NOMO-1 treated with DMSO at 0.1 percent for 48 hours (cell line): ENCODE results near the gene SAMD11.
A peak's percentile ranks its signal among the peaks of the same experiment; 100 is the strongest.

Experiments used
- DNase-seq: peaks from one replicate; lab custom pipeline; 2025; ENCODE audit not compliant: unreplicated experiment; lab: John Stamatoyannopoulos, UW

Gene SAMD11

DNA sequence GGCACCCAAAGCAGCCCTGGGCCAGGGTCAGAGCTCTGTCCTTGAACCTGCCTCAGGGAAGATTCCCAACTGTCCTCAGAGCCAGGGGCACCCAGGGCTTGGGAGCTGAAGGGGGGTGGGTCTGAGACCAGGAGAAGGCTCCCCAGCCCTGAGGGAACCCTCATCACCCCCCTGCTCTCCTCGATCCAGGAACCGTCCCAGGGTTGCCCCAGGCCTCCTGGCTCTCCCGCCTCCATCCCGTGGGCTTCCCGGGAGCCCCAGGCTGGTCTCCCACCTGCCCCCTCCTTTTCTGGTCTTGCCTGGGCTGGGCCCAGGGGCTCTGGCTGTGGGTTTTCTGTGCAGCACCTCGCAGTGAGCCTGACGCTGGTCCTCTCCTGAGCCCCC lies 6.7 kb upstream of the SAMD11 start:
- DNase-seq = no peak

DNA sequence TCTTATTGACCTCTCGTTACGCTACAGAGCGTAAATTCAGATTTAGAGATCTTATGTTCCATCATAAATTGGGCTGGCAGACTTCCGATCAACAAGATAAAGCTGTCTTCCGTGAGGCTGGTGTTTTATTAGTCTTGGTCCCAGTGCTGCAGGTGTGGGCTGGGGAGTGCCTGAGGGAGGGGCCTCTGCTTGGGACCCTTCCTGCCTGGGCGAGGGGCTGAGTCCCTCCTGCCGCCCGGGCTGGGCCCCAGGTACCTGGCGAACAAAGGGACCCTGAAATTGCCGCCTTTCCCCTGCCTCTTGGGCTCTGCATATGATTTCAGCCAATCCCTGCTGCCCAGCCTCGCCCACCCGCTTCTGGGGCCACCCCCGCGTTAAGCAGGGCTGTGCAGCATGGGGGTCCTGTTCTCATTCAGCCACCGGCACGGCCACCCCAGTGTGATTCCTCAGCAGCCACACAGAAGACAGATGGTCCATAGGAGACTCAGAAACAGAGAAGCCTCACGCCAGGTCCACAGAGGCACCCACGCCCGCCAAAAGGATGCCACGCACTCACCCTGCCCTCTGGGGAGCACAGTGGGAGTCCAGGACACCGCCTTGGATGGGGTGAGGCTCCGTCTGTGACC lies 6.1 kb upstream of the SAMD11 start:
- no peak for DNase-seq

DNA sequence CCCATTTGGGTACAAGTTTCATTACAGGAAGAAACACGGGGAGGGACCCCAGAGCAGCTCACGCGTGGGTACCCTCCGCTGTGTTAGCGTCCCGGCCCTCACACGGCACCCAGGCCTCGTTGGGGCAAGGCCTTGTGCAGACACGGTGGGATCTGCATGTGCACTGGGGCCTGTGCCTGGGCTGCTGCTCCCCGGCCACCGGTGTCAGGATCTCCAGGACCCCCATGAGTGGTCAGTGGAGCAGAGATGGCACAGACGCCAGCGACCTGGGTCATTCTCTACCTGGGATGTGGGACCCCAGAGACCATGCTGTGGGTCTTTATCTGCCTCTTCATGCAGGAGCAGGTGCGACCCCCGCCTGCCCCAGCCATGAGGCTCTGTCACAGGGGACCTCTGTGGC lies 5.4 kb upstream of the SAMD11 start:
- DNase-seq = no peak

DNA sequence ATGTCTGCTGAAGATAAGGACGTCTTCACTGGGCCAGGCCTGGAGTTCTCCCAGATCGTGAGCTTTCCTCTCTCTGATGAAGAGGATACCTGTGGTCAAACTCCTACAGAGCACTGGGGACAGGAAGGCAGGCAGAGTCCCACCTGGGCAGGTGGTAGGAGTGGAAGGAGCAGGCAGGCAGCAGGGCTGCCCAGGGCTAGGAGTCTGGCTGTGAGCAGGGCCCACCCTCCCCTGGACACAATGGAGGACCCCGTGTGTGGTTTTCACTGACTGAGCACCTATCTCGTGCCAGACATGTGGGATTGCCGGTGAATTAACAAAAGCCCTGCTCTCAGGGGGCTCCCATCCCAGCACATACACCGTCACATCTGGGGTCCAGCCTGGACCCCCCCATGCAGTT lies 4.9 kb upstream of the SAMD11 start:
- no peak for DNase-seq

DNA sequence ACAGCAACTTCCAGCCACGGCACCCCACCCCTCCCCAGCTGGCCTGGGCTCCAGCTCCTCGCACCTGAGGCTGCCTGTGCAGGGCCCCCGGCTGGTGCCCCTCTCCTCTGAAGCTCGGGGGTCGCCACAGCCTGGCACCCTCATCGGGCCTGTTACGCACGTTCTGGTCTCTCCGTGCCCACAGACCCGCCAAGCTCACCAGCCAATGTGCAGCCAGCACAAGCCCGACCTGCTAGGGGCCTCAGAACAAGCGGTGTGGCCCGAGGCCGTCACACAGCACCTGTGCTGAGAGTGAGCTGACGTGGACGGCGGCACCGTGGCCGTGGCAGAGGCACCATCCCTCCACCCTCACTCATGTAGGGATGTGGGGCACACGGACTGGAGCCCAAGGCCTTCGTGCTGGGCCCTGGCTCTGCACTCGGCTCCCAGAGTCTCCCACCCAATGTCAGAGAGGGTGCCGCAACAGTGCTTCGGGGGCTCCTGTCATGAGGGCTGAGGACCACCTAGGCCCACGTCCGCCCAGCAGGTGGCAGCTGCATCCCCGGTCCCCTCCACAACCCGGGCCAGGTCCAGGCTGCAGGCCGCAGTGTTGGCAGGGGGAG lies 4.4 kb upstream of the SAMD11 start:
- no peak for DNase-seq

DNA sequence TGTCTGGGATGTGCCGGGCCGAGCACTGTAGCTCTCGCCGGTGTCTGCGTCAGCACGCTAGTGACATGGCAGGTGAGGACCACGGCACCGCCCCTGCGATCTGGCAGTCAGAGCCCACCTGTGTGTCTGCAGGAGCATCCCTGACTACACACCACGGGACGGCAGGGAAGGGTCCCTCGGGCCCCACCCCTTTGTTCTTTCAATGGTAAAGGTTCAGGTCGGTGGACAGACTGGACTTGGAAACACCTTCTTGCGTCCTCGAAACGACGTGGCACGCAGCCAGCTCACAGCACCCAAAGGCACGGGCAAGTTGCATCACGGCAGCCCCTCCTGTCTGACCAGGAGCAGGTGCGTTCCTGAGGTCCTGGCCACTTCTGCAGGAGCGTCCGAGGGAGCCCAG lies 3.7 kb upstream of the SAMD11 start:
- no peak for DNase-seq

DNA sequence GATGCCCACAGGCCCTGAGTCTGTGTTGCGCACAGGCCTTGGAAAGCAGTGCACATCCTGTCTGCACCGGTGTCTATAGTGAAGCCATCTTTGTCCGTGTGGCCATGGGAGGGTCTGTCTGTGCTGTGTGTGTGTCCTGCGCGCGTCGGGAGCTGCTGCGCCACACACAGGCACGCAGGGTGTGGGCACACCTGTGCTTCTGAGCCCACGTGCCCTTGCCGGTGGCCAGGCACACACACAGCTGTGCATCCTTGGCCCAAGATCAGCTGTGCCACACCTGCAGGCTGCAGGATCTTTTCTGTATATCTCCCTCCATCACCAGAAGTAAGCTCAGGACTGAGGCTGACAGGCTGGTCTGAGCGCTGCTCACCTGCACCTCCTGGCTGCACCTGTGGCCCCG lies 3.2 kb upstream of the SAMD11 start:
- DNase-seq = no peak

DNA sequence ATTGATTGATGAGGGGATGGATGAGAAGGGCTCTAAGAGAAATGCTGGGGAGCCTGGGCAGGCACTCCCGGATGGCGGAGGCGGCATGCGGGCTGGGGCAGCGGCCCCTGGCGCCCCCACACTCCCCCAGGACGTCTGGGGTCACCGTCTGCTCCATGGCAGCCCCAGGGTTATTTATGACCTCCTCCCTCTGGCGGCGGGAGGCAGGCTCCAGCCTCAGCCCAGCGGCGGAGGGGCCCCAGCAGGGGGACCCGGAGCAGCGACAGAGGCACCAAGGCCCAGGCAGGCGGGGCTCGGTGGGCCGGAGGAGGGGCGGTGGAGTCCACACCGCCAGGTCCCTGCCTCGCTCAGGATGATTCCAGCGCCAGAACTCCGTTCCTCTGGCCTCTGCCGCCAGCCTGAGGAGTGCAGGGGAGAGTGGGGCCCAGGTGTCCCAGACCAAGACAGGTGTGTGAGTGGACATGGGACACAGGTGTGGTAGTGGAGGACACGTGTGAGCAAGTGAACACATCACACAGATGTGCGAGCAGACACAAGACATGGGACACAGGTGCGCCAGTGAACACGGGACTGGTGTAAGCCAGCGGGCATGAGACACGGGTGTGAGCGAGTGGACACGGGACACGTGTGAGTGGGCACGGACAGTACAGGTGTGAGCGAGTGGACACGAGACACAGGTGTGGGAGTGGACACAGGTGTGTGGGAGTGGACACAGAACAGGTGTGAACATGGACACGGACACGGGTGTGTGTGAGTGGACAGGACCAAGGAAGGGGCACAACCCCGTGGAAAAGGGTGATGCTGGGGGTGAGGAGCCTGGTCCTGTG lies 2.5 kb upstream of the SAMD11 start:
- DNase-seq = peak; percentile 47

DNA sequence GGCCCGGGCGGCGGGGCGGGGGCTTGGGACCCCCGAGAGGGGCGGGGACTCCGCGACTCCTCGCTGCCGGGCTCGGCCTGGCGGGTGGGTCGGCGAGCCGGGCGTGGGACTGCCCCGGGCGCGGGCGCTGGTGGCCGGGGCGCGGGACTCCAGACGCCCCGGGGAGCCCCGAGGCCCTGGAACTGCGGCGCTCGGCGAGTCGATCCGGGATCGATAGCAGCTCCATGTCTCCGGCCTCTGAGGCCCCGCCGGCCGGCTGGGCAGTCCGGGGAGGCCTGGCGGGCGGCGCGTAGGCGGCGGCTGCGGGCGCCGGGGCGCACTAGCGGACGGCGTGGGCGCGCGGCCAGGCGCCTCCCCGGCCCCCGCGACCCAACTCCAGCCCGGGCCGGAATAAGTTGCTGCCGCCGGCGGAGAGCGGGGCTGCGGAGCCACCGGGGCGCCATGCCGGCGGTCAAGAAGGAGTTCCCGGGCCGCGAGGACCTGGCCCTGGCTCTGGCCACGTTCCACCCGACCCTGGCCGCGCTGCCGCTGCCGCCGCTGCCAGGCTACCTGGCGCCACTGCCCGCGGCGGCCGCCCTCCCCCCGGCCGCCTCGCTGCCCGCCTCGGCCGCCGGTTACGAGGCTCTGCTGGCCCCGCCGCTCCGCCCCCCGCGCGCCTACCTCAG lies 400 bp downstream of the SAMD11 start:
- no peak for DNase-seq

DNA sequence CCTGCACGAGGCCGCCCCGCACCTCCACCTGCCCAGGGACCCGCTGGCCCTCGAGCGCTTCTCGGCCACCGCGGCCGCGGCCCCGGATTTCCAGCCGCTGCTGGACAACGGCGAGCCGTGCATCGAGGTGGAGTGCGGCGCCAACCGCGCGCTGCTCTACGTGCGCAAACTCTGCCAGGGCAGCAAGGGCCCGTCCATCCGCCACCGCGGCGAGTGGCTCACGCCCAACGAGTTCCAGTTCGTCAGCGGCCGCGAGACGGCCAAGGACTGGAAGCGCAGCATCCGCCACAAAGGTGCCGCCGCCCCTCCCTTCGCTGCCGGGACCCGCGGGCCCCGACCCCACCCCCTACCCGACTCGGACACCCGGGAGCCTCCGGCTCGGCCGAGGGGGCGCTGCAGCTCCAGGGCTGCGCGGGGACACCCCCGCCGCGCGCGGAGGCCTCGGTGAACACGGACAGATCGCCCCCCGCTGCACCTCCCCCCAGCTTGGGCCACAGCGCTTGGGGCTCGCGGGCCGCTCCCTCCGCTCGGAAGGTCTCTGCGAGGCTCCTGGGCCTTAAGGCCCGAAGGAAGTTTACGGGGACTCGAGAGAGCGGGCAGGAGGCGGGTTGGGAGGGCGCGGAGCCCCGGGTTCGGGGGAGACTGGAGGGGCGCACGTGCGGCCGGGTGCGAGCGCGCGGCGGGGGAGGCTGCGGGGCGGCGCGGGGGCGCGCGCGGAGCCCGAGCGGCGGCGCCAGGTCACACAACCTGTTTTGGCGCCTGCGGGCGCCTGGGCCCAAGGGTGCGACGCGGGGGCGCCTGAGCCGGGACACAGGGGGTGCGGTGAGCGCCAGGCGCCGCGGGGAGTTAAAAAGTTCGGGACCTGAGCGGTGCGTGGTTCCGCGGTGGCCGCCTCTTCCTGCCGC lies 1.2 kb downstream of the SAMD11 start:
- DNase-seq = peak; percentile 17

DNA sequence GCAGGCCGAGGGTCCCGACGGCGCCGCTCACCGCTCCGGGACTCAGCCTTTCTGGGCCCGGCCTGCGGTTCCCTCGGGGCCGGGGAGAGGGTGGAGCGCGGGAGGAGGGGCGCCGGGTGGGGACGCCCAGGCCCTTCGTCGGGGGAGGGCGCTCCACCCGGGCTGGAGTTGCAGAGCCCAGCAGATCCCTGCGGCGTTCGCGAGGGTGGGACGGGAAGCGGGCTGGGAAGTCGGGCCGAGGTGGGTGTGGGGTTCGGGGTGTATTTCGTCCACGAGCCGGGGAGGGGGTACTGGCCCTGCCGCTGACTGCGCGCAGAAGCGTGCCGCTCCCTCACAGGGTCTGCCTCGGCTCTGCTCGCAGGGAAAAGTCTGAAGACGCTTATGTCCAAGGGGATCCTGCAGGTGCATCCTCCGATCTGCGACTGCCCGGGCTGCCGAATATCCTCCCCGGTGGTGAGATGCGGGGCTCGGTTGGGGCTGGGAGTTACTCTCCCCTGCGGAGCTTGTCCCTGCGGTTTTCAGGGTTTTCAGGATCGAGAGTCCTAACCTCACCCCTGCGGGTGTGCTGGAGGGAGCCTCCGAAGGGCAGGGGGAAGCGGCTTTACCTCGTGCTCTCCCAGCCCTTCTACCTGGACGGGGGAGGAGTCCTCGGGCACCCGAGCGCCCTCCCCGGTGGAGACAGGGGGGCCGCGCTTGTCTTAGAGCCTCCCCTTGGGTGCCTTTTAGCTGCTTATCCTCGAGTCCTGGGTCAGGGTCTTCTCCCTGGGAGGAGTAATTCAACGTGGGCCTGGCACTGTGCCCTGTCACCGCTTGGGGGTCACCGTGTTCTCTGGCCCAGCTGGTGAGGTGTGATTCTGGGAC lies 2.1 kb downstream of the SAMD11 start:
- no peak for DNase-seq

DNA sequence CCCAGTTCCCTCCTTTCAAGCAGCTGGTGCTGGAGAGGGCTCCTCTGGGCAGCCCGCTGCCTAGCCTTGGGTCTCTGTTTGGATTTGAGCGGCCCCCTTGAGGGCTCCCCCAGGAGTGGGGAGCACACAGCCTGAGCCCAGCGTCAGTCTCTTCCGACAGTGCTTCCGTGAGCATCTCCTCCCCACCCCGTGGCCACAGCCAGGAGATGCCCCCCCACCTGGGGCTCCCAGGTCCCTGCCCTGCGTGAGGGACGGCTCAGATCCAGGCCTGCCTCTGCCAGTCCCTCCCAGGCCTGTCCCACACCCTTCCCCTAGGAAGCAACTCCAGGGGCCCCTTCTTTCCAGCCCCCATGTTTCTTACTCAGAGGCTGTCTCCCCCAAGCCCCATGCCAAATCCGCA lies 3.5 kb downstream of the SAMD11 start:
- no peak for DNase-seq

DNA sequence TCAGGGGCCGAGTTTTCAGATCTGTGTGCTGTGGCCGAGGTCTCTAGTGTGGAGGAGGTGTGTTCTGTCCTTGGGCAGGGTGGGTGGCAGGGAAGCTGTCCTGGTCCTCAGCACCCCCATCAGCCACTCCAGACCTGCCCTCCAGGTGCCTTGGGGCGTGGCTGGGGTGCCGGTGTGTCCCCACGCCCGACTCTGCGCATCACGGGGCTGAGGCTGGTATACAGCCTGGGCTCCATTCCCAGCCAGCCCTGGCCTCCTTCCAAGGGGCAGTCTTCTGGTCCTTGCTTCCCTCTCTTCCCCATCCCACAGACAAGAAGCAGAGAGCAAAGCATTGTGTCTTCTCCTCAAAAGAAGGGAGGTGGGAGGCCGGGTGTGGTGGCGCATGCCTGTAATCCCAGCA lies 4.0 kb downstream of the SAMD11 start:
- DNase-seq = no peak

DNA sequence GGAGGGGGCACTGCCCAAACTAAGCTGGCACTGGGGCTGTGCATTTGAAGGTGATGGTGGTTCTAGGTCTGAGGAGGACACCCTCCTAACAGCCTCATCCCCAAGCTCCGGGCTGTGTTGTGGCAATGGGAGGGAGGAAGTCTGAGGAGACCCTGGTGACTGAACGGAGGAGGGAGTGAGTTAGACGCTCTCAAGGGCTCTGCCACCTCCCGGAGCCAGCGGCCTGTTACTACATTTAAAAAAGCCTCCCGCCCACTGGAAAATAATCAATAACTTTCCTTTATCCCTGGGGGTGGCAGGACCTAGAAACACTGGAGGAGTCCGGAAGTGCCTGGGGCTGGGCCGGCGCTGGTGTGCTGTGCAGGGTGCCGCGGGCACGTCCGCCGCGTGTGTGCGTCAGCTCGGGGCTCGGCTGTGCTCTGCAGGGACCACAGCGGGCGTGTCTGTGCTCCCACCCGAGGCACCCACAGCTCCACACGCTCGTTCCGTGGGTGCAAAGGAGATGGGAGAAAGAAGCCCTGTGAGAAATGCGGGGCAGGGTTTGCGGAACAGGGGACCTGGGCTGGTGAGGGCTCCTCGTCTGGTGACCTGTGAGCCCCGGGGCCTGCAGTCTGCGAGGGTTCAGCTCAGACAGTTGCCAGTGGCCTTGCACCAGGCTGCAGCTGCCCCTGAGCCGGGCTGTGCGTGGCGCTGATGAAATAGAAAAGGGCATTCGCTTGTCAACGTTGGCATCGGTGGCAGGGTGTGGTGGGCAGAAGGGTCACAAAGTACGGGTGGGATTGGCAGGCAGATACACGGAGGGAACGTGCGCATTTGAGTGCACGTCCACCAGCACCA lies 5.3 kb downstream of the SAMD11 start:
- DNase-seq = no peak

DNA sequence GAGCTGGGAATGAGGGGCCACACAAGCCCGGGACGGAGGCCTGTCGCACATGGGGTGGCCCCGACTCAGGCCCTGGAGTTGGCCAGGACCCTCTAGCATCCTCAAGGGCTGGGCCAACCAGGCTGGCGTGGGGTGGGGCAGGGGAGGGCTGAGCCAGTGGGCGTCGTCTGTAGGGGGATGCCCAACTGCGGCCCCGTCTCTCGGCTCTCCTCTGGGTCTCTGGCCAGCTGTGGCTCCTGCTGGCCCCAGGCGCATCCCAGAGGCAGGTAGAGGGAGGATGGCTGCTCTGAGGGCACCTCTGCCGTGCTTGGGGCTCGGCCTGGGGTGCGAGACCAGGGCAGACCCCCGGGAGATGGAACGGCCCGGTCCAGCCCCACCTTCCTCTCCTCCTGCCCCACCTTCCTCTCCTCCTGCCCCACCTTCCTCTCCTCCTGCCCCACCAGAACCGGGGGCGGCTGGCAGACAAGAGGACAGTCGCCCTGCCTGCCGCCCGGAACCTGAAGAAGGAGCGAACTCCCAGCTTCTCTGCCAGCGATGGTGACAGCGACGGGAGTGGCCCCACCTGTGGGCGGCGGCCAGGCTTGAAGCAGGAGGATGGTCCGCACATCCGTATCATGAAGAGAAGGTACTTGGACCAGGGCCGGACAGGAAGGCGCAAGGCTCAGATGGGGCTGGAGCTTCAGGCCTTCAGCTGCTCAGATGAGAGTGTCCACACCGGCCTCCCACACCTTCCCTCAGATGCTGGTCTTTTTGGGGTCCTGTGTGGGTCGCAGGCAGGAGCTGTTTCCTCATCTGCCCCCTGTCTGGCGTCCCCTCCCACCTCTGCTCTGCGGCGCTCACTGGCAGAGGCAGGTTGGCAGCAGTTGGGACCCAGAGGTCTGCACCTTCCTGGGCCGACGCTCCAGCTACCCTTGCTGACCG lies 6.2 kb downstream of the SAMD11 start:
- DNase-seq = no peak

DNA sequence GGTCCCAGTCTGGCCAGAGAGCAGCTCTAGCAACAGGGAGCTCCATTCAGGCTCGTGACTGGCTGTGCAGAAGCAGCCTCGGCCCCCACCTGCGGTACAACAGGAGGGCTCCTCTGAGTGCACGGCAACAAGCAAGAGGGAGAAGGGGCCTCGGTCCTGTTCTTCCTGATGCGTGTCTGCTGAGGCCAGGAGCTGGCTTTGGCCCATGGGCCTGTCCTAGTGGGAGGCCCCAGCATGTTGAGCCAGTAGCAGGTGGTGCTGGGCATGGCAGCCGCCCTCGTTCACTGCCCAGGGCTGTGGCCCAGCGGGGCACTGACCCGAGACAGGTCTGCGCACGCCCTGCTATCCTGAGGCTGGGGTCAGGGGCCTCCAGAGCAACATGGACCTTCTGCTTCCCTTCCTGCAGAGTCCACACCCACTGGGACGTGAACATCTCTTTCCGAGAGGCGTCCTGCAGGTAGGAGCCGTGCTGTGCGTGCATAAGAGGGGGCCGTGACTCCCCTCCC lies 7.0 kb downstream of the SAMD11 start:
- DNase-seq = no peak

DNA sequence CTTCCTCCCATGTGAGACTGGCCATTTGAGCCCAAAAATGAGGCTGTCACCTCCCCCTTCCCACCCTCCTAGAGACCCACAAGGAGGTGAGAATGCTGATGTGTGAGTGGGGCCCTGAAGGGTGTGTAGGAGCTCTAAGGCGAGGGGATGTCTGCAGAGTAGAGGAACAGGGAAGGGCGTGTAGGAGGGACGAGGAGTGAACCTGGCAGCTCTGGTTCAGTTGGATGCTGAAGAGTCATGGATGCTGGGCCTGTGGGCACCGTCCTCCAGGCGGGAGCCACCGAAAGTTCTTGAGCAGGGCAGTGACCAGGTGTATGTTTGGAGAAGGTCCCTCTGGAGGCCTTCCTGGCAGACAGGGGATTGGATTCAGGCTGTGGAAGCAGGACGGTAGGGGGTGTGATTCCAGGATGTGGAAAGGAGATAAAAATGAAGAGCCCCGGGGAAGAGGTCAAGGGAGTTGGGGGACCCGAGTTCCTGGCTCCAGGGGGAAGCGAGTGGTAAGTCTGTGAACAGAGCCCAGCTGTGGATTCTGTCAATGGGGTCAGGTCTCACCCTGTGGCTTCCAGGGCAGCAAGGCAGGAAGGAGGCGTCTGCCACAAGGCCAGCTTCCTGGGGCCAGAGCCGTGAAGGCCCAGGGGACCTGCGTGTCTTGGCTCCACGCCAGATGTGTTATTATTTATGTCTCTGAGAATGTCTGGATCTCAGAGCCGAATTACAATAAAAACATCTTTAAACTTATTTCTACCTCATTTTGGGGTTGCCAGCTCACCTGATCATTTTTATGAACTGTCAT lies 7.9 kb downstream of the SAMD11 start:
- DNase-seq = no peak
